NT2/D1 (cell line): ENCODE measurements around the gene PACSIN2.

Experiments
- YY1 ChIP-seq: IDR thresholded peaks from 2 replicates; pipeline ENCODE4 v1.6.1; 2011; ENCODE audit not compliant: insufficient read length, insufficient read depth
- ZNF274 ChIP-seq: IDR thresholded peaks from 2 replicates; pipeline ENCODE4 v1.6.1; 2011; ENCODE audit warnings: mild to moderate bottlenecking, low read depth, low read length

DNA sequence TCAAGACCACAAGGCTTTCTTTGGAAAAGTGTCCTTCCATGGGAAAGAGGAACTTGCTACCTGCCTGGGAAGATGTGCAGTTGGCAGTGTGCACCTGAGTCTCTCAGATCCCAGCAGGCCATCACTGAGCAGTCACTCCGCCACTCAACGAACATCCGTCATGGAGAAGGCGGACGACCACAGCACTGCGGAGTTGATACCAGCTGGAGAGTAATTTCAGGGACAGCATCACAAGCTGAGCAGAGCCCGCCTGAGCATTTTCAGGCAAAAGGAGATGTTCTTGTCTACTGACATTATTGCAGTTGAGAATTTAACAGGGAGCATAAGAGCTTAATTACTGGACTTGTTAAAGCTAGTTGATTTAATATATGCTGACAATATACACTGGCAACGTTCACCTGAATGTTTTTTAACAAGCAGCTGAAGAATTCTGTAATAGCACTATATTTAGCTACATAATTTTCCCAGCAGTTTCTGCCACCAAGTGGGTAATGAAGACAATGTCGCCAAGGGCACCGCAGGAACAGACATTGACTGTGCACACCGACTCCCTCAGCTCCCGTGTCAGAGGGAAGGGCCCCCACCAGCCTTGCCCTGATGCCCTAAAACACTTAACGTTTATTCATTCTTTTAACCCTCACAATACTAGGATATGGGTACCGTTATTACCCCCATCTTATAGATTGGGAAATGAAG, 105.4 kb downstream of the PACSIN2 start:
- TF ChIP-seq YY1 (no peak), ZNF274 (no peak)
